Muscle of leg (tissue), 11 donors: ENCODE measurements around the gene TUBGCP5. TPM values are rescaled to one million over a fixed set of nuclear protein-coding genes. Genes with fewer than 3 reads are reported as not detected.
A peak's percentile ranks its signal among the peaks of the same experiment; 100 is the strongest.

Source experiments
- DNase-seq: peaks from one replicate; pipeline ENCODE4 v3.0.0; 2013
- H3K27ac ChIP-seq: one replicate; pipeline ENCODE4 v1.5.1; 2013; ENCODE audit warnings: mild to moderate bottlenecking, low read length, control low read depth
- H3K27me3 ChIP-seq: one replicate; pipeline ENCODE4 v1.6.1; 2013; ENCODE audit warnings: low read length; ENCODE audit not compliant: control insufficient read depth, insufficient read depth
- H3K36me3 ChIP-seq: one replicate; pipeline ENCODE4 v1.6.1; 2013; ENCODE audit warnings: low read length; ENCODE audit not compliant: control insufficient read depth, insufficient read depth
- H3K4me1 ChIP-seq: one replicate; pipeline ENCODE4 v1.6.1; 2013; ENCODE audit warnings: low read length; ENCODE audit not compliant: control insufficient read depth, insufficient read depth
- H3K4me3 ChIP-seq: one replicate; pipeline ENCODE4 v1.5.1; 2013; ENCODE audit warnings: low read length, control low read depth
- H3K9me3 ChIP-seq: replicated peaks from 2 replicates; pipeline ENCODE4 v1.6.1; 2013; ENCODE audit warnings: low read depth, low read length; ENCODE audit not compliant: control insufficient read depth
- WGBS: methylation state at CpG from one replicate; pipeline ENCODE4 v1.1.5; 2013; ENCODE audit warnings: missing lambda C conversion rate; ENCODE audit not compliant: insufficient coverage; 5-methylcytosine and 5-hydroxymethylcytosine counted together
- polyA plus RNA-seq, 8 donors: library from polyadenylated mRNA; unstranded; fragments of 120-200 nt; gene quantifications; one replicate each; pipeline versions ENCODE4 v1.2.1 to v1.2.3, GENCODE V29; 2013; ENCODE audit warnings: inconsistent platforms in 1 of 8, low replicate concordance in 1 of 8; ENCODE audit not compliant: insufficient read length in 8 of 8, insufficient read depth in 1 of 8
- total RNA-seq: library from RNA; stranded (reverse); fragments of 120-200 nt; gene quantifications from one replicate; pipeline ENCODE4 v1.2.4, GENCODE V29; 2013

Gene TUBGCP5
- total and polyA plus RNA-seq, 9 donors: 11.2 to 21.5 (median 13.4) TPM

DNA sequence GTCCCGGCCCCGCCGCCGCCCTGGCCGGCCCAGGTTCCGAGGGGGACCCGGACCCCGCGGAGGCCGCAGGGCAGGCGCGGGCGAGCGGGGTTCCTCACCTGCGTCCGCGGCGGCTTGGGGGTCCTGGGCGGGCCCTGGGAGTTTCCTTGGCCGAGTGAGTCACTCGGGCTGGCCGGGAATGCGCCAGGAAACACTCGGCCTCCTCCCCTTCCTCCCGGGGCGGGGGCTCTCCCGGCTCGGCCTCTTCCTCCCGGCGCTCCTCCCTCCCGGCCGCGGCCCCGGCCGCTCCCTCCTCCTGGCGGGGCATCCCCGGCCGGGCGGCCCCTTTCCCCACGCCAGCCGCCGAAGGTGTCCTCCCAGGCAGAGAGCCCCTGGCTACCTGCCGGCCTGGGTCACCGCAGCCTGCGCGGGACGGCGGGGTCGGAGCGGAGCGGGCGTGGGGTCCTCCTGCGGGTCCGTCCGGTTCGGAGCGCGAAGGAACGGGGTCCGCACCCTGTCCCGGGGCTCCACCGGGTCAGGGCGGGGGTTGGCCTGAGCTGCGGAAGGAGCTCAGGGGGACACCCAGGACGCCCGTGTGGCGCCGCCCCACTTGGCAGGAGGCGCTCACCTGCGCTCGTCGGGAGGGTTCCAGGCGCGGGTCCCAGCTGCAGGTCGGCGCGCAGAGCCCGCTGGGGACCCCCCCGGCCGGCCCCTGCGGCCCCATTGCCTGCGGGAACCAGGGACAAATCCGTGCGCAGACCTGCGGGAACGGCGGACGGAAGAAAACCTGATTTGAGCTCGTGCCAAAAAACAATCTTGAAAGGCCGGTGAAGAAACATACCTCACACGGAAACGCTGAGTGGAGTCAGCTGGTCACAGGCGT lies 58.9 kb downstream of the TUBGCP5 start, which contains the start of gene CYFIP1:
TSS of gene CYFIP1 (minus strand) at position 180 of the 862 bp plus-strand sequence. CDS start 33,083 bp downstream, outside the sequence.
- Histone ChIP-seq H3K27me3 (peaks cover 2% of the 10 kb centered on the region), H3K4me3 (peak within 1 kb of the TSS; percentile 81), H3K4me1 (peaks cover 6% of the 10 kb centered on the region), H3K27ac (peak within 1 kb of the TSS; percentile 71), H3K9me3 (no peaks in the 10 kb centered on the region), H3K36me3 (no peaks in the 10 kb centered on the region)
- under 1% methylated on average over 90 of the region's 93 CpGs for whole genome bisulfite sequencing
- DNase-seq: peak; percentile 95

- no peaks in the 10 kb centered on the region for H3K36me3 ChIP-seq
Observed at GRCh38 chr15:22979238-22980188, 59.9 kb downstream of the TUBGCP5 start.

DNA sequence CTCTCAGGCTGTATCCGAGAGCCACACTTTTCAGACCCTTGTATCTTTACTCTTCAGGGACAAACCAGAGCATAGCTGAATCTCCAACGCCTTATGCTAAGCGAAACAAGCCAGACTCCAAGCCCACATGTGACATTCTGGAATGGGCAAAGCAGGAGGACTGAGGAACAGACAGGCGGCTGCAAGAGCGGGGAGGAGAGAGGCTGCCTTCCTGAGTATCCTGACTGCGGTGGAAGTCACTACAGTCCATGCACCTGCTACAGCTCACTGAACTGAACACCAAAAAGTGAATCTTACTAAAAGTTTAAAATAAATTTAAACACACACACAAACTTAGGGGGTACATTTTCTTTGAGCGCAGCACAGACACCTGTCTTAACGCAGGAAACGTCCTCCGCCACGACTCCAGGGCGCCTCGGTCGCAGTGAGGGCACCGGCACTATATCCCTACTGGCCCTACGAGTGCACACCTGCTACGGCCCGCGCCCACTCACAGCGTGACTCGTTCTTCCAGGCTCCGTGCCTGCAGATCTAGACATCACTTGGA lies 60.6 kb downstream of the TUBGCP5 start:
- peaks cover 2% of the 10 kb centered on the region for H3K27me3 ChIP-seq
- DNase-seq: no peak
- H3K4me1 ChIP-seq: peaks cover 6% of the 10 kb centered on the region
- H3K4me3 ChIP-seq: peak overlapping the region; percentile 81
- 3% methylated on average over 18 of the region's 22 CpGs for WGBS
- no peaks in the 10 kb centered on the region for H3K36me3 ChIP-seq
- H3K9me3 ChIP-seq: no peaks in the 10 kb centered on the region
- H3K27ac ChIP-seq: no peak overlapping the region

More at GRCh38 chr15:22979238-22980188, 59.9 kb downstream of the TUBGCP5 start:
- WGBS: under 1% methylated on average over 78 of the region's 88 CpGs
- Histone ChIP-seq H3K27me3 (peaks cover 2% of the 10 kb centered on the region), H3K4me3 (peak overlapping the region; percentile 81), H3K4me1 (peaks cover 6% of the 10 kb centered on the region), H3K27ac (peak overlapping the region; percentile 71), H3K9me3 (no peaks in the 10 kb centered on the region)
- peak; percentile 50 for DNase-seq

- H3K36me3 ChIP-seq: no peaks in the 10 kb centered on the region
- H3K27ac ChIP-seq: no peak overlapping the region
- no peak overlapping the region for H3K4me3 ChIP-seq
- DNase-seq: peak; percentile 61
- H3K4me1 ChIP-seq: peaks cover 6% of the 10 kb centered on the region
- H3K27me3 ChIP-seq: peaks cover 2% of the 10 kb centered on the region
- H3K9me3 ChIP-seq: peaks cover 5% of the 10 kb centered on the region
- WGBS: 60% methylated on average over 1 of the region's 4 CpGs
Observed at GRCh38 chr15:22974745-22975144, 64.6 kb downstream of the TUBGCP5 start.

GRCh38 chr15:22973987-22974386 lies 65.4 kb downstream of the TUBGCP5 start:
- Histone ChIP-seq H3K9me3 (peaks cover 5% of the 10 kb centered on the region), H3K36me3 (peaks cover 2% of the 10 kb centered on the region), H3K4me3 (no peak overlapping the region), H3K4me1 (peaks cover 5% of the 10 kb centered on the region), H3K27ac (no peak overlapping the region), H3K27me3 (no peaks in the 10 kb centered on the region)
- 100% methylated on average over 1 of the region's 4 CpGs for WGBS
- DNase-seq: no peak

GRCh38 chr15:22973286-22973685 lies 66.1 kb downstream of the TUBGCP5 start:
- WGBS: 64% methylated on average over 2 of the region's 5 CpGs
- peak; percentile 64 for DNase-seq
- Histone ChIP-seq H3K27me3 (no peaks in the 10 kb centered on the region), H3K27ac (no peak overlapping the region), H3K36me3 (peaks cover 3% of the 10 kb centered on the region), H3K4me1 (no peaks in the 10 kb centered on the region), H3K4me3 (no peak overlapping the region), H3K9me3 (peaks cover 5% of the 10 kb centered on the region)

GRCh38 chr15:22969489-22969888 lies 69.9 kb downstream of the TUBGCP5 start:
- no peaks in the 10 kb centered on the region for H3K27me3 ChIP-seq
- H3K27ac ChIP-seq: no peak overlapping the region
- H3K4me1 ChIP-seq: peaks cover under 1% of the 10 kb centered on the region
- no peak overlapping the region for H3K4me3 ChIP-seq
- H3K9me3 ChIP-seq: peaks cover 5% of the 10 kb centered on the region
- no CpG with 5 or more reads among the region's 3 CpGs for WGBS
- no peak for DNase-seq
- H3K36me3 ChIP-seq: peaks cover 3% of the 10 kb centered on the region

DNA sequence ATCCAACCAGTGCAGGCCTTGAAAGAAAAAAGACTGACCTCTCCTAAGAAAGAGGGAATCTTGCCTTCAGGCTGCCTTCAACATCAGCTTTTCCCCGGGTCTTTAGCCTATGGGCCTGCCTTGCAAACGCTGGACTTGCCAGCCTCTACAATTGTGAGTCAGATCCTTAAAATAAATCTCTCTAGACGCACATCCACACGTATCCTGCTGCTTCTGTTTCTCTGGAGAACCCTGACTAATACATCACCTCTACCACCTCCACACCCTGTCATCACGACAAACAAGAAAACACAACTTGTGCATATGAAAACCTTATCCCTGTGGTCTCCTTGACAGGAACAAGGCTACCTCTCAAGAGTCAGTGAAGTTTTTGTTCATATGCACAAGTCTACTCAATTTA lies 71.0 kb downstream of the TUBGCP5 start:
- Histone ChIP-seq H3K4me1 (peaks cover 8% of the 10 kb centered on the region), H3K4me3 (no peak overlapping the region), H3K9me3 (peaks cover 5% of the 10 kb centered on the region), H3K27ac (no peak overlapping the region), H3K27me3 (no peaks in the 10 kb centered on the region), H3K36me3 (peaks cover 3% of the 10 kb centered on the region)
- 61% methylated on average over 5 of the region's 5 CpGs for WGBS
- DNase-seq: no peak

- DNase-seq: no peak
- H3K27ac ChIP-seq: no peak overlapping the region
- no peak overlapping the region for H3K4me3 ChIP-seq
- 89% methylated on average over 10 of the region's 15 CpGs for WGBS
- peaks cover 13% of the 10 kb centered on the region for H3K4me1 ChIP-seq
- no peaks in the 10 kb centered on the region for H3K27me3 ChIP-seq
- H3K9me3 ChIP-seq: peaks cover 5% of the 10 kb centered on the region
- peaks cover 3% of the 10 kb centered on the region for H3K36me3 ChIP-seq
Observed at GRCh38 chr15:22967084-22967770, 72.1 kb downstream of the TUBGCP5 start.
